ENCODE measurements around the gene HRAS.

The HRAS gene

GRCh38 chr11:506995-507726 lies 28.2 kb downstream of the HRAS start, which contains the start of gene RNH1:
Gene RNH1 (minus strand): TSS chr11:507242. CDS start chr11:502162, 5,080 bp downstream.
- DNase-seq: peak; percentile 85

GRCh38 chr11:506238-506994 lies 29.0 kb downstream of the HRAS start:
- peak; percentile 91 for DNase-seq

GRCh38 chr11:504994-505344 lies 30.4 kb downstream of the HRAS start:
- DNase-seq: no peak

GRCh38 chr11:504053-504993 lies 31.1 kb downstream of the HRAS start:
- DNase-seq: peak; percentile 70

GRCh38 chr11:503179-503981 lies 32.0 kb downstream of the HRAS start:
- peak; percentile 95 for DNase-seq

GRCh38 chr11:502288-503178 lies 32.8 kb downstream of the HRAS start:
- no peak for DNase-seq

- DNase-seq: no peak
These were observed 33.6 kb downstream of the HRAS start for GRCh38 chr11:501683-502287.

GRCh38 chr11:501001-501682 lies 34.2 kb downstream of the HRAS start:
- no peak for DNase-seq

- no peak for DNase-seq
These were observed 35.9 kb downstream of the HRAS start for GRCh38 chr11:499201-500076.

GRCh38 chr11:498297-499181 lies 36.8 kb downstream of the HRAS start:
- no peak for DNase-seq

GRCh38 chr11:497565-498296 lies 37.6 kb downstream of the HRAS start:
- no peak for DNase-seq

- no peak for DNase-seq
These were observed 38.4 kb downstream of the HRAS start for GRCh38 chr11:496834-497564.

GRCh38 chr11:495537-495931 lies 39.8 kb downstream of the HRAS start:
- DNase-seq: no peak

- DNase-seq: no peak
These were observed 40.4 kb downstream of the HRAS start for GRCh38 chr11:494761-495536.

- no peak for DNase-seq
These were observed 42.7 kb downstream of the HRAS start for GRCh38 chr11:492427-493226.
